H9 (cell line): ENCODE results near the gene LRCOL1. TPM values are rescaled to one million over a fixed set of nuclear protein-coding genes. Genes with fewer than 3 reads are reported as not detected.

ENCODE experiments used
- DNase-seq: peaks from one replicate; pipeline ENCODE4 v3.0.0-alpha.2; 2017
- H2AFZ ChIP-seq: one replicate; pipeline ENCODE4 v1.6.1; 2013; ENCODE audit warnings: mild to moderate bottlenecking, low read length, control low read depth, moderate library complexity
- H2AK5ac ChIP-seq: 2 replicates; pipeline ENCODE4 v1.6.1; 2013; ENCODE audit warnings: low read length, control low read depth, mixed read lengths; ENCODE audit not compliant: insufficient read length
- H2BK120ac ChIP-seq: one replicate; pipeline ENCODE4 v1.6.1; 2013; ENCODE audit warnings: low read depth, mild to moderate bottlenecking, low read length, control low read depth, inconsistent platforms; ENCODE audit not compliant: poor library complexity, severe bottlenecking
- H2BK12ac ChIP-seq: 2 replicates; pipeline ENCODE4 v1.6.1; 2013; ENCODE audit warnings: low read length, control low read depth, mixed read lengths, low read depth; ENCODE audit not compliant: insufficient read length
- H2BK15ac ChIP-seq: 2 replicates; pipeline ENCODE4 v1.6.1; 2013; ENCODE audit warnings: low read depth, low read length, control low read depth
- H2BK20ac ChIP-seq: one replicate; pipeline ENCODE4 v1.6.1; 2013; ENCODE audit warnings: low read depth, mild to moderate bottlenecking, low read length, control low read depth, inconsistent platforms; ENCODE audit not compliant: poor library complexity, severe bottlenecking
- H2BK5ac ChIP-seq: 2 replicates; pipeline ENCODE4 v1.6.1; 2013; ENCODE audit warnings: low read length, control low read depth, mixed read lengths; ENCODE audit not compliant: insufficient read length
- H3K14ac ChIP-seq: 2 replicates; pipeline ENCODE4 v1.6.1; 2013; ENCODE audit warnings: low read length, control low read depth; ENCODE audit not compliant: insufficient read depth
- H3K18ac ChIP-seq: 2 replicates; pipeline ENCODE4 v1.6.1; 2013; ENCODE audit warnings: low read depth, mild to moderate bottlenecking, mixed read lengths, low read length, control low read depth; ENCODE audit not compliant: insufficient read length
- H3K23ac ChIP-seq: 2 replicates; pipeline ENCODE4 v1.6.1; 2013; ENCODE audit warnings: low read length, control low read depth, mixed read lengths, low read depth; ENCODE audit not compliant: insufficient read length
- H3K23me2 ChIP-seq: 2 replicates; pipeline ENCODE4 v1.6.1; 2013; ENCODE audit warnings: low read depth, mild to moderate bottlenecking, mixed read lengths, low read length, control low read depth; ENCODE audit not compliant: insufficient read length, poor library complexity, severe bottlenecking
- H3K27ac ChIP-seq: 2 replicates; pipeline ENCODE4 v1.5.1; 2013; ENCODE audit warnings: low read length, control low read depth, mixed read lengths, low read depth; ENCODE audit not compliant: insufficient read length
- H3K27me3 ChIP-seq: 2 replicates; pipeline ENCODE4 v1.6.1; 2013; ENCODE audit warnings: low read length, control low read depth, inconsistent platforms; ENCODE audit not compliant: insufficient read depth
- H3K4ac ChIP-seq: 2 replicates; pipeline ENCODE4 v1.6.1; 2013; ENCODE audit warnings: low read depth, mild to moderate bottlenecking, control low read depth, inconsistent platforms, low read length, moderate library complexity
- H3K4me1 ChIP-seq: 2 replicates; pipeline ENCODE4 v1.6.1; 2013; ENCODE audit warnings: low read length, control low read depth, inconsistent platforms; ENCODE audit not compliant: insufficient read depth
- H3K4me2 ChIP-seq: 2 replicates; pipeline ENCODE4 v1.6.1; 2013; ENCODE audit warnings: low read length, control low read depth, mixed read lengths; ENCODE audit not compliant: insufficient read length, insufficient read depth
- H3K56ac ChIP-seq: 2 replicates; pipeline ENCODE4 v1.6.1; 2013; ENCODE audit warnings: low read depth, mild to moderate bottlenecking, mixed read lengths, low read length, control low read depth; ENCODE audit not compliant: insufficient read length
- H3K79me1 ChIP-seq: 2 replicates; pipeline ENCODE4 v1.6.1; 2013; ENCODE audit warnings: low read depth, mild to moderate bottlenecking, moderate library complexity, low read length, control low read depth, inconsistent platforms; ENCODE audit not compliant: insufficient read depth, poor library complexity, severe bottlenecking
- H3K79me2 ChIP-seq: 2 replicates; pipeline ENCODE4 v1.6.1; 2013; ENCODE audit warnings: low read length, control low read depth, inconsistent platforms; ENCODE audit not compliant: insufficient read depth
- H3K9ac ChIP-seq: 2 replicates; pipeline ENCODE4 v1.6.1; 2013; ENCODE audit warnings: low read length, control low read depth, mixed read lengths; ENCODE audit not compliant: insufficient read length; ENCODE audit errors: extremely low read depth
- H3K9me3 ChIP-seq: one replicate; pipeline ENCODE4 v1.6.1; 2013; ENCODE audit warnings: low read depth, low read length, inconsistent platforms; ENCODE audit not compliant: control insufficient read depth
- H3T11ph ChIP-seq: one replicate; pipeline ENCODE4 v1.6.1; 2013; ENCODE audit warnings: mild to moderate bottlenecking, low read length, control low read depth, inconsistent platforms
- H4K20me1 ChIP-seq: one replicate; pipeline ENCODE4 v1.6.1; 2013; ENCODE audit not compliant: control insufficient read depth, insufficient read length, insufficient read depth
- H4K5ac ChIP-seq: 2 replicates; pipeline ENCODE4 v1.6.1; 2013; ENCODE audit warnings: low read depth, mild to moderate bottlenecking, mixed read lengths, low read length, control low read depth; ENCODE audit not compliant: insufficient read length
- H4K8ac ChIP-seq: replicated peaks from 2 replicates; pipeline ENCODE4 v1.6.1; 2013; ENCODE audit warnings: low read length, control low read depth, mixed read lengths, low read depth; ENCODE audit not compliant: insufficient read length
- H4K91ac ChIP-seq: 2 replicates; pipeline ENCODE4 v1.6.1; 2013; ENCODE audit warnings: low read depth, mild to moderate bottlenecking, moderate library complexity, mixed read lengths, low read length, control low read depth; ENCODE audit not compliant: insufficient read length
- H3K27ac Mint-ChIP-seq, 3 experiments: 2 replicates in 2 of 3; 3 replicates in 1 of 3; pipeline ENCODE4 v1.8.0; 2020 to 2021; ENCODE audit warnings: mixed read lengths in 3 of 3, mild to moderate bottlenecking in 1 of 3, moderate library complexity in 1 of 3
- H3K27me3 Mint-ChIP-seq: 2 replicates; pipeline ENCODE4 v1.8.0; 2021; ENCODE audit warnings: low read depth, mild to moderate bottlenecking, moderate library complexity, mixed read lengths
- H3K36me3 Mint-ChIP-seq, 3 experiments: 2 replicates in 2 of 3; 3 replicates in 1 of 3; pipeline ENCODE4 v1.8.0; 2020 to 2021; ENCODE audit warnings: low read depth in 3 of 3, mixed read lengths in 3 of 3; ENCODE audit not compliant: insufficient read depth in 1 of 3
- H3K4me1 Mint-ChIP-seq, 2 experiments: 2 replicates each; pipeline ENCODE4 v1.8.0; 2020; ENCODE audit warnings: mixed read lengths in 2 of 2
- H3K4me3 Mint-ChIP-seq, 2 experiments: 2 replicates in 1 of 2; 3 replicates in 1 of 2; pipeline ENCODE4 v1.8.0; 2020 to 2021; ENCODE audit warnings: mild to moderate bottlenecking in 2 of 2, mixed read lengths in 2 of 2, moderate library complexity in 1 of 2
- H3K9me3 Mint-ChIP-seq, 2 experiments: 2 replicates in 1 of 2; 3 replicates in 1 of 2; pipeline ENCODE4 v1.8.0; 2020; ENCODE audit warnings: mild to moderate bottlenecking in 2 of 2, mixed read lengths in 2 of 2, moderate library complexity in 1 of 2
- WGBS: extraction: QIAGEN DNeasy Blood & Tissue Kit; methylation state at CpG from one replicate; pipeline ENCODE4 v1.1.7; 2013; ENCODE audit warnings: missing lambda C conversion rate, low lambda C conversion rate, mixed read lengths; ENCODE audit not compliant: insufficient read length; ENCODE audit errors: extremely low coverage; 5-methylcytosine and 5-hydroxymethylcytosine counted together
- total RNA-seq: library from RNA; stranded (reverse); gene quantifications from 2 replicates; pipeline ENCODE4 v1.2.1, GENCODE V29; 2021
- TF ChIP-seq, protein P1 (sequence below): fragments of 200-600 bp; sonication (generic); conservative IDR thresholded peaks from 3 replicates; pipeline ENCODE4 v1.8.0; 2021; ENCODE audit warnings: antibody characterized with exemption, mild to moderate bottlenecking

LRCOL1 gene
- total RNA-seq, 1 experiment from 2014 or later, result not detected

DNA sequence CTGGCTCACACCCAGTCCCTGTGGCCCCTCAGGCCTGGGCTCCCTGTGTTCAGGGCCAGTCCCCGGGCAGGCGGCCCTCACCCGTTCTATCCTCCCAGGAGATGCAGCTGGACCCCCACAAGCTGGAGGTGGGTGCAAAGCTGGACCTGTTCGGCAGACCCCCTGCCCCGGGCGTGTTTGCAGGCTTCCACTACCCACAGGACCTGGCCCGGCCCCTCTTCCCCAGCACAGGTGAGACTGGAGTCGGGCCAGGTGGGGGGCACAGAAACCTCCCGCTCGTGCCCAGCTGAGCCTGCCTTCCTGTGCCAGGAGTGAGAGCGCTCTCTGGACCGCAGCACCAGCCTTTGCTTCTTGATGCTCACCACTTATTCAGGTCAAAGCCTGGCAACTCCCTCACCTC, 33.7 kb downstream of the LRCOL1 start:
- no peak for DNase-seq
- Histone ChIP-seq H3K79me1 (no peaks in the 10 kb centered on the region), H3K9ac (no peak overlapping the region), H4K5ac (no peak overlapping the region), H3K14ac (no peak overlapping the region), H2AK5ac (no peak overlapping the region), H4K91ac (no peak overlapping the region), H2BK20ac (no peak overlapping the region), H2BK12ac (no peak overlapping the region), H3K27ac (no peak overlapping the region), H3K4ac (no peak overlapping the region), H3K9me3 (no peaks in the 10 kb centered on the region), H3K4me2 (no peak overlapping the region), H3K56ac (no peak overlapping the region), H2BK120ac (no peak overlapping the region), H2BK5ac (no peak overlapping the region), H4K20me1 (peaks cover 2% of the 10 kb centered on the region), H3K23ac (no peak overlapping the region), H3K23me2 (no peaks in the 10 kb centered on the region), H3K27me3 (no peaks in the 10 kb centered on the region), H3T11ph (no peak overlapping the region), H3K79me2 (no peaks in the 10 kb centered on the region), H4K8ac (no peak overlapping the region), H2BK15ac (no peak overlapping the region), H3K4me1 (no peaks in the 10 kb centered on the region), H3K18ac (no peak overlapping the region), H2AFZ (no peak overlapping the region)
- H3K9me3 Mint-ChIP-seq, result no peaks in the 10 kb centered on the region
- H3K27me3 Mint-ChIP-seq, result peaks cover 31% of the 10 kb centered on the region
- TF ChIP-seq, protein P1, sequence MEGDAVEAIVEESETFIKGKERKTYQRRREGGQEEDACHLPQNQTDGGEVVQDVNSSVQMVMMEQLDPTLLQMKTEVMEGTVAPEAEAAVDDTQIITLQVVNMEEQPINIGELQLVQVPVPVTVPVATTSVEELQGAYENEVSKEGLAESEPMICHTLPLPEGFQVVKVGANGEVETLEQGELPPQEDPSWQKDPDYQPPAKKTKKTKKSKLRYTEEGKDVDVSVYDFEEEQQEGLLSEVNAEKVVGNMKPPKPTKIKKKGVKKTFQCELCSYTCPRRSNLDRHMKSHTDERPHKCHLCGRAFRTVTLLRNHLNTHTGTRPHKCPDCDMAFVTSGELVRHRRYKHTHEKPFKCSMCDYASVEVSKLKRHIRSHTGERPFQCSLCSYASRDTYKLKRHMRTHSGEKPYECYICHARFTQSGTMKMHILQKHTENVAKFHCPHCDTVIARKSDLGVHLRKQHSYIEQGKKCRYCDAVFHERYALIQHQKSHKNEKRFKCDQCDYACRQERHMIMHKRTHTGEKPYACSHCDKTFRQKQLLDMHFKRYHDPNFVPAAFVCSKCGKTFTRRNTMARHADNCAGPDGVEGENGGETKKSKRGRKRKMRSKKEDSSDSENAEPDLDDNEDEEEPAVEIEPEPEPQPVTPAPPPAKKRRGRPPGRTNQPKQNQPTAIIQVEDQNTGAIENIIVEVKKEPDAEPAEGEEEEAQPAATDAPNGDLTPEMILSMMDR, result no peak
- WGBS, result no CpG with 5 or more reads among the region's 12 CpGs
- no peak overlapping the region for H3K27ac Mint-ChIP-seq
- no peaks in the 10 kb centered on the region for H3K4me1 Mint-ChIP-seq
- peaks cover 16 to 46% (median 44%) of the 10 kb centered on the region in 3 experiments; a peak in 6 of 7 replicates for H3K36me3 Mint-ChIP-seq
- H3K4me3 Mint-ChIP-seq, result no peak overlapping the region
